DMS79 (cell line): Measurements from ENCODE around the gene ARHGEF3.
A peak's percentile ranks its signal among the peaks of the same experiment; 100 is the strongest.

Experiments
- DNase-seq: peaks from one replicate; lab custom pipeline; 2025; lab: John Stamatoyannopoulos, UW

ARHGEF3 gene

DNA sequence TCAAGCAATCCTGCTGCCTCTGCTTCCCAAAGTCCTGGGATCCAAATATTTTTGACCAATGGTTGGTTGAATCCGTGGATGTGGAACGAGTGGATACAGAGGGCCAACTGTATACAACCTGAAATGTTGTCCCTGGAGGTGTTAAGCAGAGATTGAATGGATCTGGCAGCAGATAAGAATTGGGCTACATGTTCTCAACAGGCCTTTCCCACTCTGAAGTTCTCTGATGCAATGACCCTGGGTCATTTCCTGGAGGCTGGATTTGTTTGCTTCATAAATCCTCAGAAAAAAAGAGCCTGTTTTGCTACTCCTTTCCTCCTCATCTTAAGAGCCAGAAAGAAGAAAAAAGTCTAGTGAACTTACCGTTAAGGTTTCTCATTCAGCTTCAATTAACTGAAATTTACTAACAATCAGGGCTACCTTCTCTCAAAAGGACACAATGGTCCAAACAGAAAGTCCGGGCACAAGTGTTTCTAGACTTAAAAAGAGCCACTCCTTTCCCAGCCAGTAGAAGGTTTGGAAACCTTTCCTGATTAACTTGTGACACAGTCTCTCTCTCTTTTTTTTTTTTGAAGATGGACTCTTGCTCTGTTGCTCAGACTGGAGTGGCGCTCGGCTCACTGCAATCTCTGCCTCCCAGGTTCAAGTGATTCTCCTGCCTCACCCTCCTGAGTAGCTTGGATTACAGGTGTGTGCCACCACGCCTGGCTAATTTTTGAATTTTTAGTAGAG, 6.5 kb downstream of the ARHGEF3 start:
- DNase-seq: no peak

DNA sequence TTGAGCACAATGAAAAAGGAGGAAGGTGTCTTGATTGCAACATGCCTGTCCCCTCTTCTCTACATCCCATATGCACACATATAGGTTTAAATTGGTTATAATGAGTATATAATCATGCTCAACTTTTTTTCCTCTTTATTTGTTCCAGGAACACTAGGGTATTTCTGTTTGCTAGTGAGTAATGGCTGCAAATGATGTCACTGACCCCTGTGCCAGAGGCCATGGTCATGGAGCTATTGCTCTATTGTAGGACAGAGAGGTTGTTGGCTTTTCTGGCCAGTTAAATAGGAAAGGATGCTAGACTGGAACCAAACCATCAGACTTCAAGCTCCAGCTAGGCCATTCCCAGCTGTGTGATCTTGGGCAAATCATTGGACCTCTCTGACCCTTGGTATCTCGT, 9.6 kb downstream of the ARHGEF3 start:
- no peak for DNase-seq

GRCh38 chr3:56790016-56790821, 11.5 kb downstream of the ARHGEF3 start:
- no peak for DNase-seq

DNA sequence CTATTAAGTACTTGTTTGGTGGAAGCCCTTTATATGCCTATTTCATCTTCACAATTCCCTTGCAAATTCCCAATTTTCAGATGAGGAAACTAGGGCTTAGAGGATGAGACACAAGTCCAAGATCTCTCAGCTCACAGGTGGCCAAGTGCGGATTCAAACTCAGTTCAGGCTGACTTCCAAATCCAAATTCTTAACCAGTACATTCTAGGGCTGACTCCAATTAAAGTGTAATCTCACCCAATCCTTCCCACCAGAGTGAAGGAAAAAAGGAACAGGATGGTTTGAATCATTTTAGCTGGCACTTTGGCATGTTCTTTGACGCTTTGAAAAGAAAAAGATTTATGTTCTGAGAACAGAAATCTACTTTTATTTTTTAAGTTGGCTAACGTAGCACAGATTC, 12.7 kb downstream of the ARHGEF3 start:
- no peak for DNase-seq

- no peak for DNase-seq
Observed at GRCh38 chr3:56788521-56788920, 13.2 kb downstream of the ARHGEF3 start.

DNA sequence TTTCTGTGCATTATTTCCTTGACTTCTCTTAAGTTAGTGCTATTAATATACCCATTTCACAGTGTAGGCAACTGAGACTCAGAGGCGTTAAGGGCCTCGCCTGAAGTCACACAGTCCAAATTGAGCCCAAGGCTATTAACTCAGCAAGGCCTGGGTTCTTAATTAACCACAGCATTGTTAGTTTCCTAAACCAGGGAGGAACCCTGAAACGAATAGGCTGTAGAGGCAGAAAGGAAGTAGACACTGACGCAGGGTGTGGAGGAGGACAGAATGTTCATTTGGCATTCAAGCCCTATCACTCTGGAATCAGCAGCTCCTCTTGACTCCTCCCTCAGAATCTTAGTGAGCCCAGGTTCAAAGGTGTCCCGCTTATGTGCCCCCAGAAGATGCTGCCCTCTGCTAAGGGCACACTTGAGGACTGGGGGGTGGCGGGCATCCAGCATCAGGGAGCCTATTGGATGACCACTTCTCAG, 13.9 kb downstream of the ARHGEF3 start:
- DNase-seq: no peak

DNA sequence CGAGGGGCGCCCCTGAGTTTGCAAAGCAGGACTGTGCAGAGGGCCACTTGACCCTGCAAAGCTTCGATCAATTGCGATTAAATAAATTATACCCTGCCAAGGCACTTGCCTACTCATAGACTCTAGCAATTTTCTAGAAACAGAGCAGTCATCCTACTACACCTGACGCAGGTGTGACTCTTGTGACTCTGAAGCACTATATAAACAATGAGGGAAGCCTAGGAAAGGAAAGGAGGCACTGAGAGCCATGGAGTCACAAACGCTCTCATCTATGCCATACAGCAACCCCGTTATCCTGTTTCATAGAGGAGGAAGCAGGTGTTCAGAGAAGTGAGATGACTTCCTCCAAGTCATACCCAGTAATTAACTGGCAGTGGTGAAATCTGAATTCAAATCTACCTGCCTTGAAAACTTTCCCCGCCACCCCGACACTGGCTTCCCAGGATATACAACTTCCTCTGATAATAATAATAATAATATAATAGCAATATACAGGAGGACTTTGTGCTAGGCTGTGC, 14.4 kb downstream of the ARHGEF3 start:
- no peak for DNase-seq

DNA sequence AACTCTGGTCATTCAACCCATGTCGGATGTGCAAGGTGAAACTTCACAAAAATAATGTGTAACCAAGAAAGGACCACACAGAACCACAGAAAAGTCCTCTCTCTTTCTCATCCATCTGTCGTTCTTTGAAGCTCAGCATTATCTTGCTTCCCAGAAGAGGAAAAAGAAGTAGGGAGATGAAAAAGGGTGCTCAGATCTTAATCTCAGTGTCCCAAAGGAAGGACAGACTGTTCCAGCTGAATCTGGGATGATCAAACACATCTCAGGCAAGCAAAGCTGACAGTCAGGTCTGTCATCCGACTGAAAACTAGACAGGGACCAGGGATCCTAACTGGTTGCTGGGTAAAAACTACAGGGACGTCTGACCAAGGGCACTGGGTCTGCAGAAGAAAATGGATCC, 16.2 kb downstream of the ARHGEF3 start:
- no peak for DNase-seq

DNA sequence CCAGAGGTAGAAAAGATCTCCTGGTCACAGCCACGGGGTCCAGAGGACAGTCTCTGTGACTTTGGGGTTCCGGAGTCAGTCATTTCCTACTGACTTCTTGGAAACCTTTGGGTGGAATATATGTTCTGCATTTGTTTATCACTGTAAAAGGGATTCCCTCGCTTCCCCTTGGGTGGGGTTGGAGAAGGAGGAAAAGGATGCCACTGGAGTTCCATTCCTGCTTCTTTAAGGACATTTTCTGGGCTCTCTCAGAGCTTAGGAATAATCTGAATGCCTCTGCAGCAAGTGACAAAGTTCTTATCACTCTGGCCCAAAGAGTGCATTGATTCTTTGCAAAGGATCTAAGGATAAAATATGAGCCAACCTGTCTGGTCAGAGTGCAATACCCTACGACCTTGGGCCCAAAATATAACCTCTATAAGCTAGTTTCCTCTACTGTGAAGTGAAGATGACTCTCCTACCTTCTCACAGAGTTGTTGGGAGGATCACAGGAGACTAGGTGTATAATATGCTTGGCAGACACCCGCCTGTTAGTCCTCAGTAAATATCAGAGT, 17.2 kb downstream of the ARHGEF3 start:
- DNase-seq: no peak

GRCh38 chr3:56783644-56784447, 17.9 kb downstream of the ARHGEF3 start:
- peak; percentile 72 for DNase-seq

DNA sequence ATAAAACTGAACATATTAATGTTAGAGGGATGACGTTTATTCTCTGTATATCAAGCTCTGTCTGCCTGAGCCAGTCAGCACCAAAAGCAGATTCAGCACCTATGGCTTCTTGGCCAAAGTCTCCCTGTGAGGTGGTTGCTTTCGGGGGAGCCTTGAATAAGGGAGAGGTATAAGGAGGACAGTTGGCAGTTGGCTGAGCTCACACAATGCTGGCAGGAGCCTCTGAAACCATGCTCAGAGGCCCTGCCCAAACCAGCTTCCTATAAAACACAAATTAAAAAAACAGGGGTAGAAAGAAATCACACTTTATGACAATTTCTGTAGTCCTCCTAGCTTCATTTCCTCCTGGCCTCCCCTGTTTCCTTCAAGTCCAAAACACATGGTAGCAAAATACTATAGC, 18.8 kb downstream of the ARHGEF3 start:
- DNase-seq: no peak

- DNase-seq: no peak
Observed at GRCh38 chr3:56782215-56782614, 19.5 kb downstream of the ARHGEF3 start.

DNA sequence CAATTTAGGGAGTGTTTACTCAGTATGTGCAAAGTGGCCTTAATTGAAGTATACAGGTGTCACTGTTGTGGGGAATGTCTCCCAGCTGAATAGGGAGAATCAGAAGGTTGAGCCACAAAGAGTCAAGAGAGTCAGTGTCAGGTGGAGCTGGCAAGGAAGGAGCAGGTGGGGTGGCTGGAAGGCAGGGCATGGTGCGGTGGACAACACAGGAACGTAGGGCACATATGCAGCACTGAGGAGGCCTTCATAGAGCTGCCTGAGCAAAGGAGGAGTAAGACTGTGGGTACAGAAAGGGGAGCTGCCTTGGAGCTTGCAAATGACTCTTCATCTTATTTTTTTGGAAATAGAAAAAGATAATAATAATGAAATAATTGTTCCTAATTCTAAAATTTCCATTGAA, 20.0 kb downstream of the ARHGEF3 start:
- no peak for DNase-seq

DNA sequence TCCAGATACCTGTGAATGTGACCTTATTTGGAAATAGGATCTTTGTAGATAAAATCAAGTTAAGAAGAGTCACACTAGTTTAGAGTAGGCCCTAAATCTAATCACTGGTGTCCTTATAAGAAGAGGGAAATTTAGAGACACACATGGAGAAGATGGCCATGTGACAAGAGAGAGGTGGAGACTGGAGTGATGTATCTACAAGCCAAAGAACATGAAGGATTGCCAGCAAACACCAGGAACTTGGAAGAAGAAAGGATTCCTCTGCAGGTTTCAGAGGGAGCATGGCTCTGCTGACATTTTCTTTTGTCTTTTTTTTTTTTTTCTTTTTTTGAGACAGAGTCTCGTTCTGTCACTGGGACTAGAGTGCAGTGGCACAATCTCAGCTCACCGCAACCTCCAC, 20.8 kb downstream of the ARHGEF3 start:
- DNase-seq: no peak

DNA sequence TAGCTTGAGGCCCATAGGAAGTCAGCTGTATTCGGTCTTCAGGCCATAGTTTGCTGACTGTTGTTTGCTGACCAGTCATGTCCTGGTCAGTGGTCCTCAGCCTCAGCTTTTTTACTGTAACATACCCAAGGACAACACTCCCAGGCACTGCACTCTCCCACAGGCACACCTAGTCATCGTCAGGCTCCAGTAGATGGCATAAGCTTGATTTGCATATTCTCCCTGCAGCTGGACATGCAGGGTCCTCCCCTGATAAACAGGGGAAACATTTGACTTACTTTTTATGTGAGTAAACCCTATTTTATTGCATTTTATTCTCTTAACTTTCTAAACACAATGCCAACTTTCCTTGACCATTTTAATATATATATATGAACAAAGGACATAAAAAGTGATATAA, 22.9 kb downstream of the ARHGEF3 start:
- DNase-seq: no peak

- no peak for DNase-seq
Observed at GRCh38 chr3:56776556-56776950, 25.2 kb downstream of the ARHGEF3 start.

- no peak for DNase-seq
Observed at GRCh38 chr3:56775838-56776555, 25.8 kb downstream of the ARHGEF3 start.

DNA sequence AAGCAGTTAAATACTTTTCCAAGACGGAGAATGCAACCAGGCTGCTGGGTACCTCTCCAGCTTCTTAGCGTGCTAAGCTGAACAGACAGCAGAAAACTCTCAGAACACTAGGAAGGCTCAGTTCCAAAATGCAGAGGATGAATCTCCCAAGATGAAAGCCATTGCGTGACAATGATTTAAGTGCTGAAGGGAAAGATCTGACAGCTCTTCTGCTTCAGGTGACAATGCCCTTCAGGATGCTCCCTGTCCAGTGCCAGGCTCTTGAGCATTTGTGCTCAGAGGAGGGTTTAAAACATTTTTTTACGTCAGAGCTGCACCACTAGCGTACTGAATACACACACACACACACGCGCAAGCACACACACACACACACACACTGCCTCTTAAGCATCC, 26.3 kb downstream of the ARHGEF3 start:
- no peak for DNase-seq

DNA sequence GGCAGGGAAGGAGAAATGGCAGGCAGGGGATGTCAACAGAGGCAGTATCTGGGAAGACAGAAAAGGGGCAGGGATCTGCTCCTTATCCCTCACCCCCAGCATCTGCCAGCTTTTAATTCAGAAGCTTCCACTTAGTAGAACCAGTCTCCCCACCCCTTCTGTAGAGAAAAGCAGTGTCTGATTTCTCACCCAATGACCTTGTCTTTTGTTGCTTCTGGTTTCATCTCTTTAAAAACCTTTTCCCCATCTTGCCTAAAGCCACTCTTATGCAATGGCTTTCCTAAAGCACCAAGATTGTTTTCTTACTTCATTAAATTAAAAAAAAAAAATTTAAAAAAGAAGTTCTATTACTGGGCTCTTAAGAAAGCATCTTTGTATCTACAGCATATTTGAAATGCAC, 27.8 kb downstream of the ARHGEF3 start:
- no peak for DNase-seq

GRCh38 chr3:56772952-56773938, 28.5 kb downstream of the ARHGEF3 start:
- DNase-seq: no peak
